Glutamatergic neuron (in vitro differentiated cells): ENCODE measurements around the gene MDK. TPM values are rescaled to one million over a fixed set of nuclear protein-coding genes. Genes with fewer than 3 reads are reported as not detected.
"Not testable (repeated sequence)": the region's sequence is repeated elsewhere in the genome, so short reads cannot be mapped to it uniquely, and the experiment has no call there.

Experiments used
- DNase-seq: peaks from one replicate; pipeline ENCODE4 v3.0.0; 2022
- H3K27ac Mint-ChIP-seq: one replicate; pipeline ENCODE4 v1.8.0; 2020; ENCODE audit warnings: mild to moderate bottlenecking, mixed read lengths, inconsistent platforms; ENCODE audit not compliant: unreplicated experiment
- H3K27me3 Mint-ChIP-seq: one replicate; pipeline ENCODE4 v1.8.0; 2020; ENCODE audit warnings: mild to moderate bottlenecking, moderate library complexity, mixed read lengths, inconsistent platforms; ENCODE audit not compliant: unreplicated experiment
- H3K36me3 Mint-ChIP-seq: one replicate; pipeline ENCODE4 v1.8.0; 2020; ENCODE audit warnings: mild to moderate bottlenecking, mixed read lengths, inconsistent platforms; ENCODE audit not compliant: unreplicated experiment
- H3K4me1 Mint-ChIP-seq: one replicate; pipeline ENCODE4 v1.8.0; 2020; ENCODE audit warnings: mild to moderate bottlenecking, low read depth, mixed read lengths, inconsistent platforms; ENCODE audit not compliant: unreplicated experiment
- H3K4me3 Mint-ChIP-seq: one replicate; pipeline ENCODE4 v1.8.0; 2020; ENCODE audit warnings: mild to moderate bottlenecking, mixed read lengths, inconsistent platforms; ENCODE audit not compliant: unreplicated experiment
- H3K9me3 Mint-ChIP-seq: one replicate; pipeline ENCODE4 v1.8.0; 2020; ENCODE audit warnings: mild to moderate bottlenecking, moderate library complexity, mixed read lengths, inconsistent platforms; ENCODE audit not compliant: unreplicated experiment
- CTCF ChIP-seq: fragments of 200-600 bp; sonication (generic); IDR thresholded peaks from one replicate; pipeline ENCODE4 v1.5.0; 2021; ENCODE audit not compliant: partially characterized antibody, unreplicated experiment
- total RNA-seq: library from RNA; stranded (reverse); fragmentation: NEBNext Ultra II Directional; extraction: Animal tissue kit (Norgen Biotek cat#: 25700); gene quantifications from one replicate; pipeline ENCODE4 v1.2.1, GENCODE V29; 2021; ENCODE audit not compliant: unreplicated experiment

The MDK gene
- total RNA-seq, 1 donor from 2014 or later, result 846 TPM

- no peaks in the 10 kb centered on the region for H3K36me3 Mint-ChIP-seq
- H3K4me3 Mint-ChIP-seq, result no peak overlapping the region
- DNase-seq, result no peak
- H3K4me1 Mint-ChIP-seq, result peaks cover 9% of the 10 kb centered on the region
- no peak overlapping the region for H3K27ac Mint-ChIP-seq
- peaks cover 13% of the 10 kb centered on the region for H3K27me3 Mint-ChIP-seq
- no peak for TF ChIP-seq CTCF
- peaks cover 12% of the 10 kb centered on the region for H3K9me3 Mint-ChIP-seq
Measured at GRCh38 chr11:46376258-46377050, 5.0 kb upstream of the MDK start.

GRCh38 chr11:46377290-46377689 lies 4.2 kb upstream of the MDK start:
- Mint-ChIP-seq H3K4me3 (no peak overlapping the region), H3K36me3 (no peaks in the 10 kb centered on the region), H3K27me3 (peaks cover 11% of the 10 kb centered on the region), H3K4me1 (peaks cover 9% of the 10 kb centered on the region), H3K9me3 (peaks cover 11% of the 10 kb centered on the region), H3K27ac (no peak overlapping the region)
- no peak for TF ChIP-seq CTCF
- DNase-seq, result no peak

GRCh38 chr11:46377831-46378230 lies 3.6 kb upstream of the MDK start:
- H3K4me3 Mint-ChIP-seq, result no peak overlapping the region

GRCh38 chr11:46378296-46378695 lies 3.2 kb upstream of the MDK start:
- H3K27me3 Mint-ChIP-seq, result peaks cover 10% of the 10 kb centered on the region
- peaks cover 11% of the 10 kb centered on the region for H3K9me3 Mint-ChIP-seq
- DNase-seq, result peak; percentile 35
- H3K4me1 Mint-ChIP-seq, result peaks cover 8% of the 10 kb centered on the region
- H3K4me3 Mint-ChIP-seq, result no peak overlapping the region
- TF ChIP-seq CTCF, result no peak
- peak overlapping the region; percentile 95 for H3K27ac Mint-ChIP-seq
- no peaks in the 10 kb centered on the region for H3K36me3 Mint-ChIP-seq

More at GRCh38 chr11:46377831-46378230, 3.6 kb upstream of the MDK start:
- Mint-ChIP-seq H3K27me3 (peaks cover 10% of the 10 kb centered on the region), H3K4me1 (peaks cover 9% of the 10 kb centered on the region), H3K27ac (no peak overlapping the region), H3K36me3 (no peaks in the 10 kb centered on the region), H3K9me3 (peaks cover 11% of the 10 kb centered on the region)
- TF ChIP-seq CTCF, result no peak
- DNase-seq, result no peak

GRCh38 chr11:46378811-46379481 lies 2.5 kb upstream of the MDK start:
- TF ChIP-seq CTCF, result no peak
- peak overlapping the region; percentile 82 for H3K4me3 Mint-ChIP-seq
- H3K4me1 Mint-ChIP-seq, result peaks cover 14% of the 10 kb centered on the region
- peak overlapping the region; percentile 95 for H3K27ac Mint-ChIP-seq
- DNase-seq, result peak; percentile 42
- H3K27me3 Mint-ChIP-seq, result peaks cover 8% of the 10 kb centered on the region
- peaks cover 14% of the 10 kb centered on the region for H3K9me3 Mint-ChIP-seq
- H3K36me3 Mint-ChIP-seq, result no peaks in the 10 kb centered on the region

GRCh38 chr11:46379482-46380293 lies 1.8 kb upstream of the MDK start:
- Mint-ChIP-seq H3K27ac (peak overlapping the region; percentile 95), H3K4me1 (peaks cover 15% of the 10 kb centered on the region), H3K4me3 (peak overlapping the region; percentile 82), H3K9me3 (peaks cover 12% of the 10 kb centered on the region)
- not testable (repeated sequence) for H3K36me3 Mint-ChIP-seq, H3K27me3 Mint-ChIP-seq
- DNase-seq, result peak; percentile 85
